ENCODE measurements around the gene ACKR2. TPM values are rescaled to one million over a fixed set of nuclear protein-coding genes. Genes with fewer than 3 reads are reported as not detected.

ACKR2 gene
- total and polyA plus RNA-seq, 2 donors (not counting 3 experiments of a cell fraction or from before 2014, with no cell fraction given): 0.01 TPM; not detected in 1

GRCh38 chr3:42780398-42780797, 28.8 kb upstream of the ACKR2 start:
- no TSS peak for BruUV-seq (replicated peaks)
- dilution Hi-C loops (cut with MboI; ENCODE audit: extremely low pct_ligation_motif_present, low sequenced_read_pairs) (no loop called here), intact Hi-C loops (cut with micrococcal nuclease) (loop anchor here (2.0 kb wide), 1 partner anchor 50 kb away; no protein-coding TSS in a partner anchor)
- no peak for TF ChIP-seq POLR2AphosphoS5 (IDR thresholded peaks at IDR 0.05; ENCODE audit: insufficient read depth, low read depth, low read length)
- H3K36me3 ChIP-seq (ENCODE audit: control insufficient read depth in 2 of 2, extremely low read depth in 1 of 2, insufficient read depth in 2 of 2, low read length in 2 of 2): peaks cover 0 to 3% of the 10 kb centered on the region in 2 experiments
- FAIRE-seq (no peak), DNase-seq (ENCODE audit: low read depth, low spot score) (no peak)
- ChIA-PET POLR2A (no interaction called here), CTCF (interaction anchor here (1.0 to 1.9 kb wide), 3 partner anchors 50 to 101 kb away, joined by 3 to 22 read pairs (median 4); no protein-coding TSS in a partner anchor)
- no peaks in the 10 kb centered on the region for H3K79me2 ChIP-seq (ENCODE audit: control insufficient read depth, insufficient read depth, low read length)
- H3K9ac ChIP-seq (replicated peaks; ENCODE audit: extremely low read depth, insufficient read depth, low read length): no peak overlapping the region
- H3K4me1 ChIP-seq (ENCODE audit: control insufficient read depth, extremely low read depth, insufficient read depth, low read length): no peaks in the 10 kb centered on the region
- H3K27me3 ChIP-seq (ENCODE audit: control insufficient read depth in 2 of 2, insufficient read depth in 2 of 2, low read length in 2 of 2): no peaks in the 10 kb centered on the region
- no peaks in the 10 kb centered on the region for H4K20me1 ChIP-seq (replicated peaks; ENCODE audit: control insufficient read depth, extremely low read depth, insufficient read depth, low read length)
- H3K9me3 ChIP-seq (replicated peaks; ENCODE audit: control insufficient read depth, insufficient read depth, low read length): no peaks in the 10 kb centered on the region
- H2AFZ ChIP-seq (ENCODE audit: low read depth, low read length): no peak overlapping the region
- no peaks in the 10 kb centered on the region for H3K9me1 ChIP-seq (replicated peaks; ENCODE audit: control insufficient read depth, extremely low read depth, insufficient read depth, low read length)
- no peak overlapping the region for H3K27ac ChIP-seq (ENCODE audit: insufficient read depth, low read depth, low read length)
- no peak overlapping the region for H3K4me2 ChIP-seq (ENCODE audit: insufficient read depth, low read length)
- H3K4me3 ChIP-seq (replicated peaks in 1 of 3; ENCODE audit: insufficient read depth in 1 of 3, low read depth in 1 of 3, low read length in 3 of 3): no peak overlapping the region

DNA sequence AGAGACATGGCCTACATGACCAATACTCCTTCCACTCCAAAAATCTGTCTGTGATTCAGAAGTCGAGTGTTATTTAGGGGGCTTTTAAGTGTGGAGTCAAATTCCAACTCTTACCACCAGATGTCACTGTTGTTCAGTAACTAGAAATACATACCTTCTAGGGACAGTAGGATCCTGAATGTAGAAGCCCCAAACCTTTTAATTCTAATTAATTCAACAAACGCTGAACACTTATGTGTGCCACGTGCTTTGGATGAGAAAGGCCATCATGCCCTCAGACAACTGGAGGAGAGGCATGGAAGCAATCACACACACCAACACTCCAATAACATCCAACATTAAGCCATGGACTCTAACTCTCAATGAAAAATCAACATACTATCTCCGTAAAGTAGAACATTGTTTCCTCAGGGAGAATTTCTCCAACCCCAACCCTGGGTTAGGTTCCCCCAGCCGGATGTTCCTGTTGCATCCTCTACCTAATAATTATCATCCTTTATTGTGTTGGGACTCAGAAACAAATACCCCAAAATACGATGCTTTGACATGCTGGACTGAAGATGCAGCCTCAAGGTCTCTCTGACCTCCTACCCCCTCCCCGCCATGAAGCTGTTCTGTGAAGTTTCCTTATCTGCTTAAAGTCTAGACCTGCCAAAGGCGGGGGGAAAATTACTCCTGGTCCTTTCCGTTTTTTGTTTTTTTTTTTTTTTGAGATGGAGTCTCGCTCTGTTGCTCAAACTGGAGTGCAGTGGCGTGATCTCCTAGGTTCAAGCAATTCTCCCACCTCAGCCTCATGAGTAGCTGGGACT, 28.1 kb upstream of the ACKR2 start:
- H3K4me3 ChIP-seq (replicated peaks in 1 of 3; ENCODE audit: insufficient read depth in 1 of 3, low read depth in 1 of 3, low read length in 3 of 3): no peak overlapping the region
- CTCF ChIA-PET: interaction anchor here (0.7 to 3.3 kb wide), 3 partner anchors 59 to 100 kb away, joined by 3 to 24 read pairs (median 3); no protein-coding TSS in a partner anchor
- H3K4me2 ChIP-seq (ENCODE audit: insufficient read depth, low read length): no peak overlapping the region
- H3K27me3 ChIP-seq (ENCODE audit: control insufficient read depth in 2 of 2, insufficient read depth in 2 of 2, low read length in 2 of 2): no peaks in the 10 kb centered on the region
- POLR2A ChIA-PET: no interaction called here
- intact Hi-C loops (cut with micrococcal nuclease) (loop anchor here (1.0 to 2.0 kb wide), 3 partner anchors 50 to 100 kb away; no protein-coding TSS in a partner anchor), dilution Hi-C loops (cut with MboI; ENCODE audit: extremely low pct_ligation_motif_present, low sequenced_read_pairs) (no loop called here)
- H3K4me1 ChIP-seq (ENCODE audit: control insufficient read depth, extremely low read depth, insufficient read depth, low read length): no peaks in the 10 kb centered on the region
- no peak overlapping the region for H2AFZ ChIP-seq (ENCODE audit: low read depth, low read length)
- H3K9ac ChIP-seq (replicated peaks; ENCODE audit: extremely low read depth, insufficient read depth, low read length): no peak overlapping the region
- BruUV-seq (replicated peaks): no TSS peak
- FAIRE-seq (peak; percentile 69), DNase-seq (ENCODE audit: low read depth, low spot score) (peak; percentile 78)
- H3K27ac ChIP-seq (ENCODE audit: insufficient read depth, low read depth, low read length): no peak overlapping the region
- no peaks in the 10 kb centered on the region for H4K20me1 ChIP-seq (replicated peaks; ENCODE audit: control insufficient read depth, extremely low read depth, insufficient read depth, low read length)
- H3K79me2 ChIP-seq (ENCODE audit: control insufficient read depth, insufficient read depth, low read length): no peaks in the 10 kb centered on the region
- no peaks in the 10 kb centered on the region for H3K9me1 ChIP-seq (replicated peaks; ENCODE audit: control insufficient read depth, extremely low read depth, insufficient read depth, low read length)
- peaks cover 0 to 6% of the 10 kb centered on the region in 2 experiments for H3K36me3 ChIP-seq (ENCODE audit: control insufficient read depth in 2 of 2, extremely low read depth in 1 of 2, insufficient read depth in 2 of 2, low read length in 2 of 2)
- H3K9me3 ChIP-seq (replicated peaks; ENCODE audit: control insufficient read depth, insufficient read depth, low read length): no peaks in the 10 kb centered on the region
- TF ChIP-seq, protein P1, sequence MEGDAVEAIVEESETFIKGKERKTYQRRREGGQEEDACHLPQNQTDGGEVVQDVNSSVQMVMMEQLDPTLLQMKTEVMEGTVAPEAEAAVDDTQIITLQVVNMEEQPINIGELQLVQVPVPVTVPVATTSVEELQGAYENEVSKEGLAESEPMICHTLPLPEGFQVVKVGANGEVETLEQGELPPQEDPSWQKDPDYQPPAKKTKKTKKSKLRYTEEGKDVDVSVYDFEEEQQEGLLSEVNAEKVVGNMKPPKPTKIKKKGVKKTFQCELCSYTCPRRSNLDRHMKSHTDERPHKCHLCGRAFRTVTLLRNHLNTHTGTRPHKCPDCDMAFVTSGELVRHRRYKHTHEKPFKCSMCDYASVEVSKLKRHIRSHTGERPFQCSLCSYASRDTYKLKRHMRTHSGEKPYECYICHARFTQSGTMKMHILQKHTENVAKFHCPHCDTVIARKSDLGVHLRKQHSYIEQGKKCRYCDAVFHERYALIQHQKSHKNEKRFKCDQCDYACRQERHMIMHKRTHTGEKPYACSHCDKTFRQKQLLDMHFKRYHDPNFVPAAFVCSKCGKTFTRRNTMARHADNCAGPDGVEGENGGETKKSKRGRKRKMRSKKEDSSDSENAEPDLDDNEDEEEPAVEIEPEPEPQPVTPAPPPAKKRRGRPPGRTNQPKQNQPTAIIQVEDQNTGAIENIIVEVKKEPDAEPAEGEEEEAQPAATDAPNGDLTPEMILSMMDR (IDR thresholded peaks at IDR 0.05; ENCODE audit: extremely low read depth in 1 of 2, insufficient read depth in 1 of 2, low read depth in 1 of 2, low read length in 2 of 2): peak; percentile 56 to 64
- TF ChIP-seq MAX (IDR thresholded peaks at IDR 0.05; ENCODE audit: insufficient read depth, insufficient read length): no peak

Data from endothelial cell of umbilical vein (primary cell).